ENCODE results near the gene CYB561A3. TPM values are rescaled to one million over a fixed set of nuclear protein-coding genes. Genes with fewer than 3 reads are reported as not detected.

Gene CYB561A3
- total RNA-seq, 3 donors from 2014 or later = 28.8 to 35.2 (median 33.3) TPM

- peaks cover 35% of the 10 kb centered on the region for H3K4me1 Mint-ChIP-seq (ENCODE audit: low read depth)
- H3K9me3 Mint-ChIP-seq = no peaks in the 10 kb centered on the region
- H3K4me3 Mint-ChIP-seq = no peak overlapping the region
- no peak for DNase-seq
- H3K27me3 Mint-ChIP-seq (ENCODE audit: low read depth) = no peaks in the 10 kb centered on the region
- peaks cover 12% of the 10 kb centered on the region for H3K36me3 Mint-ChIP-seq (ENCODE audit: insufficient read depth)
- ATAC-seq = no peak
Measured at GRCh38 chr11:61357894-61358239, 3.8 kb downstream of the CYB561A3 start.

GRCh38 chr11:61357233-61357893 lies 4.3 kb downstream of the CYB561A3 start:
- H3K4me3 Mint-ChIP-seq = no peak overlapping the region
- DNase-seq = no peak
- no peak for ATAC-seq
- H3K36me3 Mint-ChIP-seq (ENCODE audit: insufficient read depth) = peaks cover 13% of the 10 kb centered on the region
- no peaks in the 10 kb centered on the region for H3K27me3 Mint-ChIP-seq (ENCODE audit: low read depth)
- H3K9me3 Mint-ChIP-seq = no peaks in the 10 kb centered on the region
- peaks cover 31% of the 10 kb centered on the region for H3K4me1 Mint-ChIP-seq (ENCODE audit: low read depth)

GRCh38 chr11:61356706-61357105 lies 5.0 kb downstream of the CYB561A3 start:
- Mint-ChIP-seq H3K9me3 (no peaks in the 10 kb centered on the region), H3K4me1 (ENCODE audit: low read depth) (peaks cover 31% of the 10 kb centered on the region), H3K27me3 (ENCODE audit: low read depth) (no peaks in the 10 kb centered on the region), H3K4me3 (no peak overlapping the region), H3K36me3 (ENCODE audit: insufficient read depth) (peaks cover 15% of the 10 kb centered on the region)
- DNase-seq (no peak), ATAC-seq (no peak)

- Mint-ChIP-seq H3K36me3 (ENCODE audit: insufficient read depth) (peaks cover 23% of the 10 kb centered on the region), H3K4me1 (ENCODE audit: low read depth) (peaks cover 16% of the 10 kb centered on the region), H3K9me3 (no peaks in the 10 kb centered on the region), H3K27me3 (ENCODE audit: low read depth) (no peaks in the 10 kb centered on the region), H3K4me3 (no peak overlapping the region)
- no peak for DNase-seq
- ATAC-seq = no peak
Measured at GRCh38 chr11:61354208-61354607, 7.5 kb downstream of the CYB561A3 start.

GRCh38 chr11:61353131-61354067 lies 8.3 kb downstream of the CYB561A3 start:
- Mint-ChIP-seq H3K9me3 (no peaks in the 10 kb centered on the region), H3K36me3 (ENCODE audit: insufficient read depth) (peaks cover 26% of the 10 kb centered on the region), H3K4me1 (ENCODE audit: low read depth) (peaks cover 14% of the 10 kb centered on the region), H3K4me3 (no peak overlapping the region), H3K27me3 (ENCODE audit: low read depth) (no peaks in the 10 kb centered on the region)
- DNase-seq (no peak), ATAC-seq (no peak)

- Mint-ChIP-seq H3K4me3 (no peak overlapping the region), H3K27me3 (ENCODE audit: low read depth) (no peaks in the 10 kb centered on the region)
Measured at GRCh38 chr11:61352038-61352437, 9.6 kb downstream of the CYB561A3 start.

GRCh38 chr11:61350803-61351202 lies 10.9 kb downstream of the CYB561A3 start:
- Mint-ChIP-seq H3K27me3 (ENCODE audit: low read depth) (no peaks in the 10 kb centered on the region), H3K4me3 (no peak overlapping the region), H3K9me3 (no peaks in the 10 kb centered on the region), H3K4me1 (ENCODE audit: low read depth) (peaks cover 4% of the 10 kb centered on the region), H3K36me3 (ENCODE audit: insufficient read depth) (peaks cover 24% of the 10 kb centered on the region)
- ATAC-seq (no peak), DNase-seq (no peak)

More at GRCh38 chr11:61352038-61352437, 9.6 kb downstream of the CYB561A3 start:
- DNase-seq = no peak
- H3K9me3 Mint-ChIP-seq = no peaks in the 10 kb centered on the region
- peaks cover 10% of the 10 kb centered on the region for H3K4me1 Mint-ChIP-seq (ENCODE audit: low read depth)
- no peak for ATAC-seq
- H3K36me3 Mint-ChIP-seq (ENCODE audit: insufficient read depth) = peaks cover 26% of the 10 kb centered on the region

- H3K4me1 Mint-ChIP-seq (ENCODE audit: low read depth) = peaks cover 4% of the 10 kb centered on the region
- ATAC-seq (no peak), DNase-seq (no peak)
- H3K27me3 Mint-ChIP-seq (ENCODE audit: low read depth) = no peaks in the 10 kb centered on the region
- H3K4me3 Mint-ChIP-seq = no peak overlapping the region
- no peaks in the 10 kb centered on the region for H3K9me3 Mint-ChIP-seq
- H3K36me3 Mint-ChIP-seq (ENCODE audit: insufficient read depth) = peaks cover 24% of the 10 kb centered on the region
Measured at GRCh38 chr11:61350336-61350735, 11.3 kb downstream of the CYB561A3 start.

GRCh38 chr11:61349916-61350315 lies 11.8 kb downstream of the CYB561A3 start:
- Mint-ChIP-seq H3K9me3 (no peaks in the 10 kb centered on the region), H3K36me3 (ENCODE audit: insufficient read depth) (peaks cover 24% of the 10 kb centered on the region), H3K4me1 (ENCODE audit: low read depth) (peaks cover 4% of the 10 kb centered on the region), H3K27me3 (ENCODE audit: low read depth) (no peaks in the 10 kb centered on the region), H3K4me3 (no peak overlapping the region)
- no peak for ATAC-seq
- DNase-seq = no peak

- H3K4me1 Mint-ChIP-seq (ENCODE audit: low read depth) = peaks cover 4% of the 10 kb centered on the region
- no peaks in the 10 kb centered on the region for H3K27me3 Mint-ChIP-seq (ENCODE audit: low read depth)
- DNase-seq (no peak), ATAC-seq (no peak)
- H3K9me3 Mint-ChIP-seq = no peaks in the 10 kb centered on the region
- H3K36me3 Mint-ChIP-seq (ENCODE audit: insufficient read depth) = peaks cover 24% of the 10 kb centered on the region
- no peak overlapping the region for H3K4me3 Mint-ChIP-seq
Measured at GRCh38 chr11:61349189-61349751, 12.4 kb downstream of the CYB561A3 start.

GRCh38 chr11:61347916-61348461 lies 13.7 kb downstream of the CYB561A3 start:
- Mint-ChIP-seq H3K4me1 (ENCODE audit: low read depth) (no peaks in the 10 kb centered on the region), H3K9me3 (no peaks in the 10 kb centered on the region), H3K4me3 (no peak overlapping the region), H3K27me3 (ENCODE audit: low read depth) (no peaks in the 10 kb centered on the region), H3K36me3 (ENCODE audit: insufficient read depth) (peaks cover 16% of the 10 kb centered on the region)
- no peak for DNase-seq
- no peak for ATAC-seq

- no peak for DNase-seq
- Mint-ChIP-seq H3K4me3 (no peak overlapping the region), H3K9me3 (no peaks in the 10 kb centered on the region), H3K27me3 (ENCODE audit: low read depth) (no peaks in the 10 kb centered on the region), H3K4me1 (ENCODE audit: low read depth) (no peaks in the 10 kb centered on the region), H3K36me3 (ENCODE audit: insufficient read depth) (peaks cover 13% of the 10 kb centered on the region)
- ATAC-seq = no peak
Measured at GRCh38 chr11:61345954-61346843, 15.5 kb downstream of the CYB561A3 start.

GRCh38 chr11:61345170-61345610 lies 16.5 kb downstream of the CYB561A3 start:
- DNase-seq (no peak), ATAC-seq (no peak)
- Mint-ChIP-seq H3K4me1 (ENCODE audit: low read depth) (no peaks in the 10 kb centered on the region), H3K36me3 (ENCODE audit: insufficient read depth) (peaks cover 13% of the 10 kb centered on the region), H3K4me3 (no peak overlapping the region), H3K9me3 (no peaks in the 10 kb centered on the region), H3K27me3 (ENCODE audit: low read depth) (no peaks in the 10 kb centered on the region)
